ENCODE measurements around the gene ENO3.
A peak's percentile ranks its signal among the peaks of the same experiment; 100 is the strongest.

ENO3 gene

DNA sequence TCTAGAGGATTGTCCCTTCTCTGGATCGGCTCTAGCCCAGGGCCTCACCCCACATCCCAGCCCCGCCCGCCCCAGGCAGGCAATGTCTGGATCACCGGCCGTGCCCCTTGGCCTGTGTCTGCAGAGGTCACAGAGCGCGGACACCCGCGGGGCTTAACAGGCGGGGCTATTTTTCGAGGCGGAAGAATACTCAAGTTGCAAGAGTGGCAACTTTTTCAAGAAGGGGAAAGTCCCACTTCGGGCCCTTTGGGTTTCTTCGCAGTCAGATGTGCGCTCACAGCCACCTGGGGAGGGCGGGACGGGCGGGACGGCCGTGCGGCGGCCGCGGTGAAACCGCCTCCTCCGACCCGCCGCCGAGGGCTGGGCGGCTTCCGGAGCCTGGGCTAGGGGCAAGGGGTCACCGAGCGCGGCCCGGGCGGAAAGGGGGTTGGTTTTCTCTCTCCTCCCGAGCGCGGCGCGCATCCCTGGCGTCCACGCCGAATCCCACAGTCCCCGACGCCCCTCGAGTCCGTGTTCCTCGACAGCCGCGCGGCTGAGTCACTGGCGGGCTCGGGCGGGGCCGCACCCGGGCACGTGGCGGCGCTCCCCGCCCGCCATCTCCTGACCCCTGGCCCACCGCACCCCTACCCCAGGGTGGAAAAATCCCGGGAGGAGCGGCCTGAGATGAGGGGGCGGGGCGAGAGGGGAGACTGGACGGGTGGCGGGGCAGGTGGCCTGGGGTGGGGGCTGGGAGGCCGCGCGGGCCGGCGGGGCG lies 1.4 kb upstream of the ENO3 start:
- peak; percentile 71 to 89 for DNase-seq
- Histone ChIP-seq H3K4me3 (peak overlapping the region; percentile 93 to 100), H3K27ac (peak overlapping the region; percentile 95 to 99), H3K4me1 (peaks cover 6 to 57% (median 44%) of the 10 kb centered on the region in 4 donors), H3K27me3 (no peaks in the 10 kb centered on the region), H3K9me3 (no peaks in the 10 kb centered on the region), H3K36me3 (peaks cover 19 to 27% (median 20%) of the 10 kb centered on the region in 3 donors)
- TF ChIP-seq, protein P1, sequence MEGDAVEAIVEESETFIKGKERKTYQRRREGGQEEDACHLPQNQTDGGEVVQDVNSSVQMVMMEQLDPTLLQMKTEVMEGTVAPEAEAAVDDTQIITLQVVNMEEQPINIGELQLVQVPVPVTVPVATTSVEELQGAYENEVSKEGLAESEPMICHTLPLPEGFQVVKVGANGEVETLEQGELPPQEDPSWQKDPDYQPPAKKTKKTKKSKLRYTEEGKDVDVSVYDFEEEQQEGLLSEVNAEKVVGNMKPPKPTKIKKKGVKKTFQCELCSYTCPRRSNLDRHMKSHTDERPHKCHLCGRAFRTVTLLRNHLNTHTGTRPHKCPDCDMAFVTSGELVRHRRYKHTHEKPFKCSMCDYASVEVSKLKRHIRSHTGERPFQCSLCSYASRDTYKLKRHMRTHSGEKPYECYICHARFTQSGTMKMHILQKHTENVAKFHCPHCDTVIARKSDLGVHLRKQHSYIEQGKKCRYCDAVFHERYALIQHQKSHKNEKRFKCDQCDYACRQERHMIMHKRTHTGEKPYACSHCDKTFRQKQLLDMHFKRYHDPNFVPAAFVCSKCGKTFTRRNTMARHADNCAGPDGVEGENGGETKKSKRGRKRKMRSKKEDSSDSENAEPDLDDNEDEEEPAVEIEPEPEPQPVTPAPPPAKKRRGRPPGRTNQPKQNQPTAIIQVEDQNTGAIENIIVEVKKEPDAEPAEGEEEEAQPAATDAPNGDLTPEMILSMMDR (IDR thresholded peaks at IDR 0.05), result no peak
- intact Hi-C loops (cut with DNase I; ENCODE audit: low total_unique reads), result loop anchor here (2.0 to 5.0 kb wide), 2 partner anchors 17 to 48 kb away; partner anchors contain the start of genes INCA1, KIF1C and SPAG7

DNA sequence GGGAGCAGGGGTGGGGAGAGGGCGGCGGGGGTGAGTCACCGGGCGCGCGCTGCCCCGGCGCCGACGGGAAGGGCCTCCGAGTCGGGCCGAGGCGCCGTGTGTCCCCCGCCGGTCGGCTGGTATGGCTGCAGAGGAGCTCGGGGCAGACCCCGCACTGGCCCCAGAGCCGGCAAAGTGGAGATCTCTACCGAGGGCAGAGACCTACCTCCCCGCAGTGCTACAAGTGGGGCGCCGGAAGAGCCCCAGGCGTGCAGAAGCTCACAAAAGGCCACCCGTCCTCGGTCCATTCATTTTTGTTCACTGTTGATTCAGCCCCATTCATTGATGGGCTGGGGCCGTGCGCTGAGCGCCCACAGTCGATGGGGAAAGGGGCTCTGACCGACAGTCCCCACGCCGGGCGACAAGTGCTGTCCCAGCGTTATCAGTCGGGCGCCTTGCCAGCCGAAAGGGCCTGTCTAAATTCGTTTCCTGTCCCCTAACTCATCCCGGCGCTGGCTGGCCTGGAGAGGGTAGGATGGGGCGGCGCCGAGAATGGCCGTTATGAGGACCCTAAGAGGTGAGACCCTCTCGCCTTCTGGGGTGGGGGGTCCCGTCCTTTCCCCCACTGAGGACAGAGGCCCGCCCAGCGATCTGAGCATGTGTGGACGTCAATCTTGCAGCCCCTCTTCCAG lies 709 bp upstream of the ENO3 start:
- Histone ChIP-seq H3K27ac (peak overlapping the region; percentile 95 to 99), H3K9me3 (no peaks in the 10 kb centered on the region), H3K36me3 (peaks cover 14 to 20% (median 15%) of the 10 kb centered on the region in 3 donors), H3K4me3 (peak overlapping the region; percentile 93 to 100), H3K4me1 (peaks cover 6 to 50% (median 37%) of the 10 kb centered on the region in 4 donors), H3K27me3 (no peaks in the 10 kb centered on the region)
- TF ChIP-seq, protein P1 (IDR thresholded peaks at IDR 0.05), result no peak
- peak in 1 of 2 donors; percentile 48 for DNase-seq
- intact Hi-C loops (cut with DNase I; ENCODE audit: low total_unique reads), result no loop called here

DNA sequence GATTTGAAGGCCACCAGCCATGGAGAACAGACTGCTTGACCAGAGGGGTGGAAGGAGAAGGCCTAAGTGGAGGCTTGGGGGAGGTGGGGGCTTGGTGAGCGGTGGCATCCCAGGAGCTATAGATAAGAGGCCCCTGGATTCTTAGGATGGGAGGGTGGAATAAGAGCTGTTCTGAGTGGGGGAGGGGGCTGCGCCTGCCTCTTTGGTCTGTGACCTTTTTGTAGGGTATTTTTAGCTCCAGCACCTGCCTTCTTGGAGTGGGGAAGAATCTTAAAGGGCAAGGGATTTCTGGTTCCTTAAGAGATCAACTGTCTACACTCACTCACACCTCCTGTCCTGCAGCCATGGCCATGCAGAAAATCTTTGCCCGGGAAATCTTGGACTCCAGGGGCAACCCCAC lies 567 bp downstream of the ENO3 start:
- H3K4me3 ChIP-seq, result no peak overlapping the region
- H3K4me1 ChIP-seq, result peaks cover 0 to 37% (median 24%) of the 10 kb centered on the region in 4 donors
- peaks cover 2 to 7% (median 3%) of the 10 kb centered on the region in 3 donors for H3K36me3 ChIP-seq
- intact Hi-C loops (cut with DNase I; ENCODE audit: low total_unique reads), result no loop called here
- H3K27ac ChIP-seq, result no peak overlapping the region
- TF ChIP-seq, protein P1 (IDR thresholded peaks at IDR 0.05), result no peak
- no peaks in the 10 kb centered on the region for H3K27me3 ChIP-seq
- DNase-seq, result no peak
- H3K9me3 ChIP-seq, result no peaks in the 10 kb centered on the region

DNA sequence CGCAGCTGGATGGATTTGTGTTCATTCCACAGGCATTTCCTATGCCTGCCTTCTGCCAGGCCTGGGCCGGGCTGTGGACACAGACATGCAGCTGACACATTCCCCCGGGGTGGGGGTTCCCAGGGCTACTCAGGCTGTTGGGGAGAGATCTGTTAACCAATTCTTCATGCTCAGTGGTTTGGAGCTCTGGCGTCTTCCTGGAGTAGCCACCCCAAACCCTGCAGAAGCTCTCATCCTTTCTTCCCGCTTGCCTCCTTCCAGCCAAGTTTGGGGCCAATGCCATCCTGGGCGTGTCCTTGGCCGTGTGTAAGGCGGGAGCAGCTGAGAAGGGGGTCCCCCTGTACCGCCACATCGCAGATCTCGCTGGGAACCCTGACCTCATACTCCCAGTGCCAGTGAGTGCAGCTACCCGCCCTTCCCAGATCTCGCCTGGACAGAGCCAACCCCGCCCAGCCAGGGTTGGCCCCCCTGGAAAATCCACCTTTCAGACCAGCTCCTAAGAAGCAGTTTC lies 2.6 kb downstream of the ENO3 start:
- Histone ChIP-seq H3K27me3 (no peaks in the 10 kb centered on the region), H3K27ac (peak overlapping the region; percentile 64 to 72), H3K4me3 (no peak overlapping the region), H3K4me1 (peaks cover 0 to 34% (median 19%) of the 10 kb centered on the region in 4 donors), H3K9me3 (no peaks in the 10 kb centered on the region), H3K36me3 (peaks cover 2 to 9% (median 6%) of the 10 kb centered on the region in 3 donors)
- no peak for DNase-seq
- intact Hi-C loops (cut with DNase I; ENCODE audit: low total_unique reads), result no loop called here
- TF ChIP-seq, protein P1 (IDR thresholded peaks at IDR 0.05), result no peak

DNA sequence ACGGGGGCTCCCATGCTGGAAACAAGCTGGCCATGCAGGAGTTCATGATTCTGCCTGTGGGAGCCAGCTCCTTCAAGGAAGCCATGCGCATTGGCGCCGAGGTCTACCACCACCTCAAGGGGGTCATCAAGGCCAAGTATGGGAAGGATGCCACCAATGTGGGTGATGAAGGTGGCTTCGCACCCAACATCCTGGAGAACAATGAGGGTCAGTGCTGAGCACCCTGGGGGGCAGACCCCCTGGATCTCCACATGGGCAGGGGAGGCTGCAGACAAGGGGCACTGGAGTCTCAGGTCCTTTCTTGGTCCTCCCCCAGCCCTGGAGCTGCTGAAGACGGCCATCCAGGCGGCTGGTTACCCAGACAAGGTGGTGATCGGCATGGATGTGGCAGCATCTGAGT lies 4.2 kb downstream of the ENO3 start:
- Histone ChIP-seq H3K4me3 (no peak overlapping the region), H3K27me3 (no peaks in the 10 kb centered on the region), H3K9me3 (no peaks in the 10 kb centered on the region), H3K27ac (no peak overlapping the region), H3K4me1 (peaks cover 0 to 31% (median 17%) of the 10 kb centered on the region in 4 donors), H3K36me3 (peaks cover 18 to 22% (median 22%) of the 10 kb centered on the region in 3 donors)
- TF ChIP-seq, protein P1 (IDR thresholded peaks at IDR 0.05), result no peak
- intact Hi-C loops (cut with DNase I; ENCODE audit: low total_unique reads), result no loop called here
- DNase-seq, result no peak

All from tibial artery (tissue), 4 donors.